Lung (tissue), 12 donors: Measurements from ENCODE around the gene F5. TPM values are rescaled to one million over a fixed set of nuclear protein-coding genes. Genes with fewer than 3 reads are reported as not detected.

Source experiments
- ATAC-seq: fragments of 200-7000 bp; cut with Tn5 transposase; one replicate; pipeline ENCODE4 v1.9.1; 2020; ENCODE audit warnings: moderate number of reproducible peaks; ENCODE audit not compliant: insufficient read depth, low FRiP score
- DNase-seq, 3 donors: peaks; one replicate each; pipeline ENCODE4 v3.0.0-alpha.2; 2013 to 2017
- H3K27ac ChIP-seq, 2 donors: one replicate each; pipeline ENCODE4 v1.5.1; 2013; ENCODE audit warnings: mild to moderate bottlenecking in 2 of 2, moderate library complexity in 2 of 2, control low read depth in 1 of 2, inconsistent platforms in 1 of 2, low read depth in 1 of 2, low read length in 1 of 2
- H3K27me3 ChIP-seq, 3 donors: one replicate each; pipeline ENCODE4 v1.5.1; 2013; ENCODE audit warnings: low read length in 2 of 3; ENCODE audit not compliant: control insufficient read depth in 3 of 3, insufficient read depth in 3 of 3
- H3K36me3 ChIP-seq, 4 donors: one replicate each; pipeline ENCODE4 v1.5.1; 2013; ENCODE audit warnings: low read length in 4 of 4, mild to moderate bottlenecking in 1 of 4, moderate library complexity in 1 of 4; ENCODE audit not compliant: control insufficient read depth in 4 of 4, insufficient read depth in 4 of 4
- H3K4me1 ChIP-seq, 5 donors: one replicate each; pipeline ENCODE4 v1.5.1; 2013; ENCODE audit warnings: low read length in 5 of 5, mild to moderate bottlenecking in 2 of 5, moderate library complexity in 1 of 5; ENCODE audit not compliant: control insufficient read depth in 5 of 5, insufficient read depth in 5 of 5
- H3K4me3 ChIP-seq: one replicate; pipeline ENCODE4 v1.5.1; 2013; ENCODE audit warnings: mild to moderate bottlenecking, control low read depth, moderate library complexity
- H3K9ac ChIP-seq, 2 donors: one replicate each; pipeline ENCODE4 v1.5.1; 2013; ENCODE audit warnings: low read length in 2 of 2, control low read depth in 1 of 2; ENCODE audit not compliant: insufficient read depth in 1 of 2
- H3K9me3 ChIP-seq, 4 donors: one replicate each; pipeline ENCODE4 v1.5.1; 2013; ENCODE audit warnings: low read length in 3 of 4, mild to moderate bottlenecking in 1 of 4, moderate library complexity in 1 of 4; ENCODE audit not compliant: control insufficient read depth in 4 of 4, insufficient read depth in 3 of 4
- WGBS, 2 donors: extraction: QIAGEN DNeasy Blood & Tissue Kit; methylation state at CpG; one replicate each; pipeline ENCODE4 v1.1.7; 2013; 5-methylcytosine and 5-hydroxymethylcytosine counted together
- polyA plus RNA-seq, 2 donors: library from polyadenylated mRNA; stranded (reverse); fragments of 200-250 nt; gene quantifications; one replicate each; pipeline ENCODE4 v1.2.1, GENCODE V29; 2013
- total RNA-seq, 2 donors: library from RNA; depleted of rRNA in 1 of 2; stranded (reverse); fragments of >200 nt in 1 of 2; gene quantifications; one replicate each; pipeline ENCODE4 v1.2.1, GENCODE V29; 2014 to 2021
- TF ChIP-seq, protein P1 (sequence below): IDR thresholded peaks from 2 replicates; pipeline ENCODE4 v1.5.1; 2012; ENCODE audit warnings: mild to moderate bottlenecking; ENCODE audit errors: control extremely low read depth, extremely low read depth
- donor health status: control.
- donor health status: control.
- donor health status: Bipolar disorder and iron deficiency.
- donor health status: healthy.
- donor health status: DM: yes; HTN: yes; CAD: no.

Gene F5
- total and polyA plus RNA-seq, 4 donors, result 0.74 to 5.3 (median 2.4) TPM

DNA sequence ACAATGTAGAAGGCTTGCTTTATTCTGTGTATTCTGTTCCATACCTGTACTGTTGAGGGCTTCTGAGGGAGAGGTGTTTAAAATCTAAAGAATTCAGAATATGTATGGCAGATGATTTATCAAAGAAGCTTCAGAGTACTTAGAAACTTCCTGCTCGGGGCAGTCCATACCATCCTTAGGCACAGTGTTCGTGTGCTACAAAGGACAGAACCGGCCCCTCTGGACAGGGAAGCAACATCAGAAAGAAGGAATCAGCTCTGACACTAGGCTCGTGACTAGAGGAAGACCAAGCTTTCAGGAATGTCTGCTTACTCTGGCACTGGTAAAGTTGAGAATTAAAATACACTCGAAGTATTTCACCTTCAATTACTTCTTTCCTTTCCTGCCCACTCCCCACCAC, 29.5 kb upstream of the F5 start:
- ATAC-seq (no peak), DNase-seq (no peak)
- Histone ChIP-seq H3K4me1 (peaks cover 0 to 2% (median 0%) of the 10 kb centered on the region in 5 donors), H3K4me3 (no peak overlapping the region), H3K27ac (no peak overlapping the region), H3K9me3 (no peaks in the 10 kb centered on the region), H3K27me3 (no peaks in the 10 kb centered on the region), H3K36me3 (no peaks in the 10 kb centered on the region), H3K9ac (no peak overlapping the region)
- TF ChIP-seq, protein P1, sequence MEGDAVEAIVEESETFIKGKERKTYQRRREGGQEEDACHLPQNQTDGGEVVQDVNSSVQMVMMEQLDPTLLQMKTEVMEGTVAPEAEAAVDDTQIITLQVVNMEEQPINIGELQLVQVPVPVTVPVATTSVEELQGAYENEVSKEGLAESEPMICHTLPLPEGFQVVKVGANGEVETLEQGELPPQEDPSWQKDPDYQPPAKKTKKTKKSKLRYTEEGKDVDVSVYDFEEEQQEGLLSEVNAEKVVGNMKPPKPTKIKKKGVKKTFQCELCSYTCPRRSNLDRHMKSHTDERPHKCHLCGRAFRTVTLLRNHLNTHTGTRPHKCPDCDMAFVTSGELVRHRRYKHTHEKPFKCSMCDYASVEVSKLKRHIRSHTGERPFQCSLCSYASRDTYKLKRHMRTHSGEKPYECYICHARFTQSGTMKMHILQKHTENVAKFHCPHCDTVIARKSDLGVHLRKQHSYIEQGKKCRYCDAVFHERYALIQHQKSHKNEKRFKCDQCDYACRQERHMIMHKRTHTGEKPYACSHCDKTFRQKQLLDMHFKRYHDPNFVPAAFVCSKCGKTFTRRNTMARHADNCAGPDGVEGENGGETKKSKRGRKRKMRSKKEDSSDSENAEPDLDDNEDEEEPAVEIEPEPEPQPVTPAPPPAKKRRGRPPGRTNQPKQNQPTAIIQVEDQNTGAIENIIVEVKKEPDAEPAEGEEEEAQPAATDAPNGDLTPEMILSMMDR, result no peak
- 67 to 69% methylated on average over 5 of the region's 5 CpGs for WGBS, 2 donors

DNA sequence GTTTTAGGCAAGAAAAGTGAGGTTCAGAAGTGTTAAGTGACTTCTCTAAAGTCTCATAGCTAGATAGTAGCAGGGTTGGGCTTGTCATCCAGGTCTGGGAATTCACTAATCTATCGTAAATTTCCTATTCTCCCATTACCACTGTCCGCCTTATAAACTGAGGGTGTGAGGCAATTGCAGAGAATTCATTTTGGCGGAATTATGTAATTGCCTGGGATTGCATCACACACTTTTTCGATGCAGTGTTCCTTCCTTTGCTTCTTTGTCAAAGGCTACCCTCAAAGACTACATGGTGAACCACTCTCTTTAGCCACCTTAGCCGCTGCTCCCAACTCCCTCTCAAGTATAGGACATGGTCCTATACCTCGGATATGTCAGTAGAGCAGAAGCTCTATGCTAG, 24.6 kb upstream of the F5 start:
- TF ChIP-seq, protein P1, result no peak
- H3K36me3 ChIP-seq, result no peaks in the 10 kb centered on the region
- DNase-seq (no peak), ATAC-seq (no peak)
- H3K4me3 ChIP-seq, result no peak overlapping the region
- H3K27ac ChIP-seq, result no peak overlapping the region
- no peaks in the 10 kb centered on the region for H3K9me3 ChIP-seq
- WGBS, 2 donors, result 51 to 65% methylated on average over 6 of the region's 6 CpGs
- peaks cover 0 to 3% (median 0%) of the 10 kb centered on the region in 3 donors for H3K27me3 ChIP-seq
- no peak overlapping the region for H3K9ac ChIP-seq
- peaks cover 0 to 2% (median 0%) of the 10 kb centered on the region in 5 donors for H3K4me1 ChIP-seq

DNA sequence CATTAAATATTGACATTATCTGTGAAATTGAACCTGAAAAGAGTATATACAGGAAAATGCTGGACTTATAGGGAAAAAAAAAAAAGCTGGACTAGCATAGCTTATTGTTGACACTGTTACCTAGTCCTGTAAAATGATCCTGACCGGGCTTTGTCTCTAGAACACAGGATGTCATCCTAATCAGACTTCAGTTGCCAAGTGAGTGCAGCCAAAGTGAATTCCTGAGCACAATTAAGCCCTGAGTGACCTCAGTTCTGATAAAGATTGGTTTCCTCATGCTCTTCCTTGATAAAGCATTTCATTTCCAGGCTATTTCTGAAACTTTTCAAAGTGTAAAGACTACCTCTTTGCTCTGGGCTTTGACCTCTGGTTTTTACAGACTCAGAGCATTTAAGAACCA, 23.8 kb upstream of the F5 start:
- ATAC-seq, result no peak

DNA sequence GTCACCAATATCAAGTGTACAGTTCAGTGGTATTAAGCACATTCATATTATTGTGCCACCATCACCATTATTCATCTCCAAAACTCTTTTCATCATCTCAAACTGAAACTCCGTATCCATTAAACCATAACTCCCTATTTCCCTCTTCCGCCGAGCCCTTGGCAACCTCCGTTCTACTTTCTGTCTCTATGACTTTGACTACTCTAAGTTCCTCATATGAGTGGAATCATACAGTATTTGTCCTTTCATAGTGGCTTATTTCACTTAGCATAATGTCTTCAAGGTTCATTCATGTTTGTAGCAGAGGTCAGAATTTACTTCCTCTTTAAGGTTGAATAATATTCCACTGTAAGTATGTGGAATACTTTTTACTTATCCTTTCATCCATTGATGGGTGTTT, 21.9 kb upstream of the F5 start:
- H3K4me3 ChIP-seq, result no peak overlapping the region
- TF ChIP-seq, protein P1, result no peak
- peaks cover 0 to 2% (median 0%) of the 10 kb centered on the region in 5 donors for H3K4me1 ChIP-seq
- no peaks in the 10 kb centered on the region for H3K36me3 ChIP-seq
- no peak overlapping the region for H3K27ac ChIP-seq
- DNase-seq (no peak), ATAC-seq (no peak)
- H3K9ac ChIP-seq, result no peak overlapping the region
- WGBS, 2 donors, result 78 to 81% methylated on average over 4 of the region's 4 CpGs
- peaks cover 0 to 3% (median 0%) of the 10 kb centered on the region in 3 donors for H3K27me3 ChIP-seq
- H3K9me3 ChIP-seq, result no peaks in the 10 kb centered on the region

More for the DNA sequence above, 23.8 kb upstream of the F5 start:
- peaks cover 0 to 3% (median 0%) of the 10 kb centered on the region in 3 donors for H3K27me3 ChIP-seq
- no peaks in the 10 kb centered on the region for H3K9me3 ChIP-seq
- H3K27ac ChIP-seq, result no peak overlapping the region
- TF ChIP-seq, protein P1, result no peak
- no peak overlapping the region for H3K9ac ChIP-seq
- WGBS, 2 donors, result 43 to 54% methylated on average over 1 of the region's 1 CpG
- no peak overlapping the region for H3K4me3 ChIP-seq
- peaks cover 0 to 2% (median 0%) of the 10 kb centered on the region in 5 donors for H3K4me1 ChIP-seq
- peak in 2 of 3 donors; percentile 21 to 39 for DNase-seq
- no peaks in the 10 kb centered on the region for H3K36me3 ChIP-seq
